ENCODE data around the gene TREML4. TPM values are rescaled to one million over a fixed set of nuclear protein-coding genes. Genes with fewer than 3 reads are reported as not detected.

The TREML4 gene
- total RNA-seq, 4 donors from 2014 or later, result not detected

- H3K4me1 ChIP-seq, result peaks cover 0 to 8% (median 1%) of the 10 kb centered on the region in 4 donors
- H3K27ac ChIP-seq, result no peak overlapping the region
- intact Hi-C loops (cut with DNase I; ENCODE audit: low total_unique reads) (no loop called here), in situ Hi-C loops (cut with MboI; ENCODE audit: low pct_ligation_motif_present in 1 of 4, low pct_unique_long_range_greater_than_20kb in 1 of 4, low sequenced_read_pairs in 3 of 4) (no loop called here)
- DNase-seq, result no peak
- TF ChIP-seq EP300 (IDR thresholded peaks at IDR 0.05; ENCODE audit: low read depth) (no peak), POLR2A (IDR thresholded peaks at IDR 0.05) (no peak), POLR2AphosphoS5 (IDR thresholded peaks at IDR 0.05) (no peak), CTCF (IDR thresholded peaks at IDR 0.05) (no peak)
- WGBS, 2 donors (ENCODE audit: low coverage in 1 of 2), result 50 to 81% methylated on average over 2 to 4 of the region's 4 CpGs
- H3K4me3 ChIP-seq, result no peak overlapping the region
- H3K9me3 ChIP-seq, result no peaks in the 10 kb centered on the region
- H3K36me3 ChIP-seq, result no peaks in the 10 kb centered on the region
- H3K27me3 ChIP-seq, result no peaks in the 10 kb centered on the region
Measured at GRCh38 chr6:41275489-41275888, 47.3 kb downstream of the TREML4 start.

DNA sequence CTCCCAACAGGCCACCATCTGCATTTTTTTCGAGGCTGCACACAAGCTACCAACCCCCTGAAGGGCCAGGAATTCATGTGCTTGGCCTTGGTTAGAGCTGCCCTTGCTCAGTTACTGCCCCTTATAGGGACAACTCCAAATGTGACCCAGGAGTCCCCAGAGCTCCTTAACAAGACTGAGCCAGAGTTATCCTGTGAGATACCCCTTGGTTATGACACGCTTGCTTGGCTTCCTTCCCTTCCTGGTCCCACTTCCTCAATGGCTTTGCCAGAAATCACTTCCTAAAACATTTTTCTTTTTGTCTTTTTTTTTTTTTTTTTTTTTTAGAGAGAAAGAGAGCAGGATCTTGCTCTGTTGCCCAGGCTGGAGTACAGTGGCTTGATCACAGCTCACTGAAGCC lies 49.5 kb downstream of the TREML4 start:
- no peak for DNase-seq
- WGBS, 2 donors (ENCODE audit: low coverage in 1 of 2), result 60 to 87% methylated on average over 1 to 2 of the region's 2 CpGs
- no peak for TF ChIP-seq CTCF (IDR thresholded peaks at IDR 0.05)
- TF ChIP-seq POLR2AphosphoS5 (IDR thresholded peaks at IDR 0.05), result no peak
- no peak for TF ChIP-seq EP300 (IDR thresholded peaks at IDR 0.05; ENCODE audit: low read depth)
- no peak for TF ChIP-seq POLR2A (IDR thresholded peaks at IDR 0.05)
- H3K27ac ChIP-seq, result no peak overlapping the region
- no peaks in the 10 kb centered on the region for H3K27me3 ChIP-seq
- in situ Hi-C loops (cut with MboI; ENCODE audit: low pct_ligation_motif_present in 1 of 4, low pct_unique_long_range_greater_than_20kb in 1 of 4, low sequenced_read_pairs in 3 of 4), result no loop called here
- H3K4me1 ChIP-seq, result peaks cover 0 to 8% (median 1%) of the 10 kb centered on the region in 4 donors
- no peaks in the 10 kb centered on the region for H3K36me3 ChIP-seq
- no peaks in the 10 kb centered on the region for H3K9me3 ChIP-seq
- intact Hi-C loops (cut with DNase I; ENCODE audit: low total_unique reads), result no loop called here
- no peak overlapping the region for H3K4me3 ChIP-seq

DNA sequence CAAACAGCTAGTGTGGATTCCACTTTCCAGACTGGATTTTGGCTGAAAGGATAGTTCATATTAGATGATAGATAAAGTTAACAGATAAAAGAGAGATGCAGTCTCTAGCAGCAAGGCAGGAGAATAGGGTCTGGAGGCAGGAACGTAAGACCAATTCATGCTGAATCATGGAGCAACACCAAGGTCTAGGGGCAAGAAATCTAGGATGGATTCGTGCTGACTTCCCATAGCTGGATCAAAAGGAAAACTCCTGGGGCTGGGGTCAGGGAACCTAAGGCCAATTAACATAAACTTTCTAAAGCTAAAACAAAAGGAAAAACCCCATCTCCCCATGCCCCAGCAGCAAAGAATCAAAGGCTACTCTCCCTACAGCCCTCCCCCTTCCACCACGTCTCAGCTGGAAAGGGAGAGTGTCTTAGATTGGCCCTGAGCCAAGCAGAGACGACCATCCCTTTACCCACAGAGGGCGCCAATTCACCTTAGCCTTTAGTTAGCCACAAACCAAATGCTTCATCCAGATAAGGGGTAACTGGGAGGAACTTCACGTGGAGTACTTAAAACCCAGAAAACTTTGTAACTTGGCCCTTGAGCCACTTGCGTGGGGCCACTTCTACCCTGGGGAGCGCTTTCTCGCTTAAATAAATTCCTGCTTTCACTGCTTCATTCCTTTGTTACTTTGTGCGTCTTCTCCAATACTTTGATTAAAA lies 50.7 kb downstream of the TREML4 start:
- DNase-seq, result peak; percentile 63
- H3K4me3 ChIP-seq, result no peak overlapping the region
- no peak for TF ChIP-seq EP300 (IDR thresholded peaks at IDR 0.05; ENCODE audit: low read depth)
- TF ChIP-seq POLR2A (IDR thresholded peaks at IDR 0.05), result no peak
- no peak for TF ChIP-seq POLR2AphosphoS5 (IDR thresholded peaks at IDR 0.05)
- peak; percentile 20 to 28 (median 26) for TF ChIP-seq CTCF (IDR thresholded peaks at IDR 0.05)
- no peak overlapping the region for H3K27ac ChIP-seq
- H3K9me3 ChIP-seq, result no peaks in the 10 kb centered on the region
- no peaks in the 10 kb centered on the region for H3K36me3 ChIP-seq
- no peaks in the 10 kb centered on the region for H3K27me3 ChIP-seq
- in situ Hi-C loops (cut with MboI; ENCODE audit: low pct_ligation_motif_present in 1 of 4, low pct_unique_long_range_greater_than_20kb in 1 of 4, low sequenced_read_pairs in 3 of 4), result no loop called here
- peaks cover 0 to 8% (median 1%) of the 10 kb centered on the region in 4 donors for H3K4me1 ChIP-seq
- WGBS, 2 donors (ENCODE audit: low coverage in 1 of 2), result 42 to 53% methylated on average over 6 to 10 of the region's 10 CpGs
- intact Hi-C loops (cut with DNase I; ENCODE audit: low total_unique reads), result no loop called here

GRCh38 chr6:41280381-41281057 lies 52.4 kb downstream of the TREML4 start:
- Histone ChIP-seq H3K27me3 (no peaks in the 10 kb centered on the region), H3K27ac (no peak overlapping the region), H3K36me3 (no peaks in the 10 kb centered on the region), H3K4me1 (peaks cover 0 to 8% (median 1%) of the 10 kb centered on the region in 4 donors), H3K9me3 (no peaks in the 10 kb centered on the region), H3K4me3 (no peak overlapping the region)
- no peak for DNase-seq
- TF ChIP-seq POLR2AphosphoS5 (IDR thresholded peaks at IDR 0.05) (no peak), CTCF (IDR thresholded peaks at IDR 0.05) (no peak), EP300 (IDR thresholded peaks at IDR 0.05; ENCODE audit: low read depth) (no peak), POLR2A (IDR thresholded peaks at IDR 0.05) (no peak)
- in situ Hi-C loops (cut with MboI; ENCODE audit: low pct_ligation_motif_present in 1 of 4, low pct_unique_long_range_greater_than_20kb in 1 of 4, low sequenced_read_pairs in 3 of 4), result no loop called here
- 50 to 53% methylated on average over 1 of the region's 1 CpG for WGBS, 2 donors (ENCODE audit: low coverage in 1 of 2)
- intact Hi-C loops (cut with DNase I; ENCODE audit: low total_unique reads), result no loop called here

Data from transverse colon (tissue), 4 donors.